AG09309 (cell line): ENCODE measurements around the gene HLF.

Experiments used
- DNase-seq: peaks from one replicate; pipeline ENCODE4 v3.0.0-alpha.2; 2010; ENCODE audit warnings: low read depth
- H3K4me3 ChIP-seq: 2 replicates; pipeline ENCODE4 v1.5.1; 2011; ENCODE audit warnings: mild to moderate bottlenecking, low read depth, low read length, moderate library complexity; ENCODE audit not compliant: control insufficient read depth
- CTCF ChIP-seq: IDR thresholded peaks from 2 replicates; pipeline ENCODE4 v1.5.1; 2011; ENCODE audit warnings: mild to moderate bottlenecking, low read depth, low read length, inconsistent platforms; ENCODE audit not compliant: insufficient read depth, control insufficient read depth; ENCODE audit errors: missing control alignments

HLF gene

GRCh38 chr17:55272711-55273578, 8.2 kb downstream of the HLF start:
- TF ChIP-seq CTCF = no peak
- no peak for DNase-seq
- H3K4me3 ChIP-seq = no peak overlapping the region

GRCh38 chr17:55273579-55274354, 9.0 kb downstream of the HLF start:
- H3K4me3 ChIP-seq = no peak overlapping the region
- no peak for DNase-seq
- TF ChIP-seq CTCF = no peak

- no peak overlapping the region for H3K4me3 ChIP-seq
- no peak for DNase-seq
- TF ChIP-seq CTCF = no peak
These were observed 9.8 kb downstream of the HLF start for GRCh38 chr17:55274355-55275255.

GRCh38 chr17:55275894-55276804, 11.4 kb downstream of the HLF start:
- TF ChIP-seq CTCF = no peak
- no peak for DNase-seq
- no peak overlapping the region for H3K4me3 ChIP-seq

- no peak for DNase-seq
- H3K4me3 ChIP-seq = no peak overlapping the region
- TF ChIP-seq CTCF = no peak
These were observed 13.6 kb downstream of the HLF start for GRCh38 chr17:55278173-55278961.
